Gastroesophageal sphincter (tissue), 4 donors: ENCODE results near the gene BEND5. TPM values are rescaled to one million over a fixed set of nuclear protein-coding genes. Genes with fewer than 3 reads are reported as not detected.
A peak's percentile ranks its signal among the peaks of the same experiment; 100 is the strongest.

Source experiments
- ATAC-seq: fragments of 150-250 bp; one replicate; pipeline ENCODE4 v1.9.1; 2016; ENCODE audit warnings: mild to moderate bottlenecking, moderate library complexity
- H3K27ac ChIP-seq, 4 donors: fragments of 200-600 bp; sonication (generic) in 3 of 4; 1 replicate in 3 of 4; 2 replicates in 1 of 4; pipeline ENCODE4 v1.5.1; 2016 to 2019
- H3K27me3 ChIP-seq: fragments of 200-600 bp; sonication (generic); one replicate; pipeline ENCODE4 v1.5.1; 2019
- H3K36me3 ChIP-seq, 2 donors: fragments of 200-600 bp; sonication (generic); one replicate each; pipeline ENCODE4 v1.5.1; 2019; ENCODE audit warnings: control low read depth in 1 of 2
- H3K4me1 ChIP-seq, 3 donors: fragments of 200-600 bp; sonication (generic); 1 replicate in 2 of 3; 2 replicates in 1 of 3; pipeline ENCODE4 v1.5.1; 2016 to 2019; ENCODE audit warnings: control low read depth in 2 of 3
- H3K4me3 ChIP-seq, 2 donors: fragments of 200-600 bp; sonication (generic); one replicate each; pipeline ENCODE4 v1.5.1; 2019; ENCODE audit warnings: mild to moderate bottlenecking in 1 of 2, moderate library complexity in 1 of 2
- H3K9me3 ChIP-seq, 3 donors: fragments of 200-600 bp; sonication (generic); one replicate each; pipeline ENCODE4 v1.5.1; 2017 to 2019; ENCODE audit warnings: control low read depth in 2 of 3
- CTCF ChIP-seq, 4 experiments: fragments of 200-600 bp in 2 of 4; fragments of 450-650 bp in 2 of 4; sonication (generic) in 1 of 4; IDR thresholded peaks; one replicate each; pipeline ENCODE4 v1.5.1; 2017 to 2019; ENCODE audit warnings: antibody characterized with exemption in 4 of 4, mild to moderate bottlenecking in 2 of 4, moderate library complexity in 2 of 4
- EP300 ChIP-seq: sonication (generic); formaldehyde crosslinking; IDR thresholded peaks from one replicate; pipeline ENCODE4 v1.6.1; 2017; ENCODE audit warnings: antibody characterized with exemption, mild to moderate bottlenecking
- POLR2A ChIP-seq, 2 donors: fragments of 450-650 bp; IDR thresholded peaks; one replicate each; pipeline ENCODE4 v1.6.1; 2017; ENCODE audit warnings: antibody characterized with exemption in 2 of 2, mild to moderate bottlenecking in 2 of 2, moderate library complexity in 1 of 2
- POLR2AphosphoS5 ChIP-seq: sonication (generic); formaldehyde crosslinking; IDR thresholded peaks from one replicate; pipeline ENCODE4 v1.6.1; 2017; ENCODE audit warnings: antibody characterized with exemption
- WGBS, 2 donors: methylation state at CpG; one replicate each; pipeline ENCODE4 v1.1.5; 2018; ENCODE audit warnings: low coverage in 1 of 2; 5-methylcytosine and 5-hydroxymethylcytosine counted together
- total RNA-seq, 4 donors: library from RNA; depleted of rRNA; stranded (reverse); fragments of >200 nt; gene quantifications; one replicate each; pipeline ENCODE4 v1.1.0, GENCODE V29; 2016

Gene BEND5
- total RNA-seq, 4 donors from 2014 or later: 2.6 to 10.4 (median 5.9) TPM

GRCh38 chr1:48792961-48793360, 16.3 kb upstream of the BEND5 start:
- WGBS, 2 donors: 36 to 50% methylated on average over 1 of the region's 1 CpG
- H3K9me3 ChIP-seq: no peaks in the 10 kb centered on the region
- no peak overlapping the region for H3K27ac ChIP-seq
- no peak overlapping the region for H3K4me3 ChIP-seq
- TF ChIP-seq EP300 (no peak), POLR2AphosphoS5 (no peak), POLR2A (IDR thresholded peaks at IDR 0.05) (no peak), CTCF (IDR thresholded peaks at IDR 0.05) (no peak)
- peaks cover 0 to 10% (median 0%) of the 10 kb centered on the region in 3 donors for H3K4me1 ChIP-seq
- H3K36me3 ChIP-seq: no peaks in the 10 kb centered on the region
- H3K27me3 ChIP-seq: no peaks in the 10 kb centered on the region
- ATAC-seq: no peak

GRCh38 chr1:48790397-48790796, 13.7 kb upstream of the BEND5 start:
- TF ChIP-seq POLR2A (IDR thresholded peaks at IDR 0.05): no peak
- TF ChIP-seq POLR2AphosphoS5: no peak
- no peak for TF ChIP-seq CTCF (IDR thresholded peaks at IDR 0.05)
- no peak for TF ChIP-seq EP300
- H3K27me3 ChIP-seq: no peaks in the 10 kb centered on the region
- no peak for ATAC-seq
- H3K9me3 ChIP-seq: no peaks in the 10 kb centered on the region
- peak overlapping the region in 1 of 4 donors; percentile 35 for H3K27ac ChIP-seq
- H3K4me3 ChIP-seq: no peak overlapping the region
- H3K36me3 ChIP-seq: no peaks in the 10 kb centered on the region
- peaks cover 0 to 10% (median 0%) of the 10 kb centered on the region in 3 donors for H3K4me1 ChIP-seq

- Histone ChIP-seq H3K4me3 (no peak overlapping the region), H3K9me3 (no peaks in the 10 kb centered on the region), H3K27me3 (no peaks in the 10 kb centered on the region), H3K4me1 (peaks cover 0 to 10% (median 0%) of the 10 kb centered on the region in 3 donors), H3K36me3 (no peaks in the 10 kb centered on the region), H3K27ac (peak overlapping the region in 2 of 4 donors; percentile 6 to 35)
- TF ChIP-seq EP300 (no peak), POLR2AphosphoS5 (peak; percentile 11), CTCF (IDR thresholded peaks at IDR 0.05) (no peak), POLR2A (IDR thresholded peaks at IDR 0.05) (no peak)
- no peak for ATAC-seq
- 11 to 14% methylated on average over 4 of the region's 4 CpGs for WGBS, 2 donors
Observed at GRCh38 chr1:48789903-48790302, 13.2 kb upstream of the BEND5 start.

GRCh38 chr1:48785869-48786268, 9.2 kb upstream of the BEND5 start:
- Histone ChIP-seq H3K27ac (no peak overlapping the region), H3K4me3 (no peak overlapping the region), H3K9me3 (no peaks in the 10 kb centered on the region), H3K27me3 (no peaks in the 10 kb centered on the region), H3K4me1 (peaks cover 0 to 10% (median 0%) of the 10 kb centered on the region in 3 donors), H3K36me3 (no peaks in the 10 kb centered on the region)
- TF ChIP-seq CTCF (IDR thresholded peaks at IDR 0.05): no peak
- TF ChIP-seq POLR2A (IDR thresholded peaks at IDR 0.05): no peak
- no peak for TF ChIP-seq POLR2AphosphoS5
- TF ChIP-seq EP300: no peak
- WGBS, 2 donors: 82 to 90% methylated on average over 1 of the region's 1 CpG
- ATAC-seq: no peak

GRCh38 chr1:48784301-48784700, 7.6 kb upstream of the BEND5 start:
- H3K4me3 ChIP-seq: no peak overlapping the region
- no peak overlapping the region for H3K27ac ChIP-seq
- WGBS, 2 donors: 88 to 92% methylated on average over 2 of the region's 2 CpGs
- H3K4me1 ChIP-seq: no peaks in the 10 kb centered on the region
- no peaks in the 10 kb centered on the region for H3K9me3 ChIP-seq
- ATAC-seq: no peak
- no peaks in the 10 kb centered on the region for H3K27me3 ChIP-seq
- no peak for TF ChIP-seq POLR2AphosphoS5
- no peak for TF ChIP-seq EP300
- no peak for TF ChIP-seq POLR2A (IDR thresholded peaks at IDR 0.05)
- TF ChIP-seq CTCF (IDR thresholded peaks at IDR 0.05): no peak
- no peaks in the 10 kb centered on the region for H3K36me3 ChIP-seq
